H1 (cell line): ENCODE data around the gene STK39. TPM values are rescaled to one million over a fixed set of nuclear protein-coding genes. Genes with fewer than 3 reads are reported as not detected.

ENCODE experiments used
- CBX8 ChIP-seq: fragments of 300-800, 300-1000 bp; sonication (generic); IDR thresholded peaks from 2 replicates; pipeline ENCODE4 v1.7.1; 2016; ENCODE audit warnings: low read depth, low read length, borderline replicate concordance
- SIN3A ChIP-seq, 2 experiments: IDR thresholded peaks in 1 of 2; conservative IDR thresholded peaks in 1 of 2; 2 replicates each; pipeline ENCODE4 v1.6.1; 2011 to 2012; ENCODE audit warnings: low read length in 2 of 2, improper control_type of control experiment in 1 of 2, low read depth in 1 of 2, mild to moderate bottlenecking in 1 of 2
- TCF12 ChIP-seq: IDR thresholded peaks from 2 replicates; pipeline ENCODE4 v1.6.1; 2011; ENCODE audit warnings: low read depth, mild to moderate bottlenecking, low read length
- polyA plus RNA-seq, 7 experiments: library from polyadenylated mRNA; depleted of rRNA in 3 of 7; stranded (reverse) in 5 of 7; unstranded in 2 of 7; fragments of >200 nt in 5 of 7; fragments of 200-250 nt in 2 of 7; gene quantifications; 1 replicate in 5 of 7; 2 replicates in 1 of 7; 4 replicates in 1 of 7; pipeline versions ENCODE4 v1.2.1 to v1.2.3, GENCODE V29; 2011 to 2013; ENCODE audit warnings: missing spikeins in 2 of 7, mixed read lengths in 2 of 7
- total RNA-seq: library from RNA; stranded (reverse); fragmentation: NEBNext Ultra II Directional; extraction: Animal tissue kit (Norgen Biotek cat#: 25700); gene quantifications from 2 replicates; pipeline ENCODE4 v1.2.1, GENCODE V29; 2021

Gene STK39
- total and polyA plus RNA-seq, 2 of the 8 experiments (the other 6 are each of a cell fraction or from before 2014, with no cell fraction given), result 13.7 to 23.8 TPM

- TF ChIP-seq SIN3A (conservative IDR thresholded peaks at IDR 0.05 in 1 of 2, IDR thresholded peaks at IDR 0.05 in 1 of 2; ENCODE audit: low read depth in 1 of 2, low read length in 2 of 2) (no peak), CBX8 (no peak), TCF12 (no peak)
Observed at GRCh38 chr2:168180914-168181313, 66.5 kb downstream of the STK39 start (continued).
